B cell (primary cell): ENCODE results near the gene LECT2.

Experiments used
- EZH2 ChIP-seq: IDR thresholded peaks from 2 replicates; pipeline ENCODE4 v1.6.1; 2012; ENCODE audit warnings: borderline replicate concordance, low read depth, mild to moderate bottlenecking, moderate library complexity, low read length; ENCODE audit not compliant: insufficient read depth, poor library complexity, severe bottlenecking
- TF ChIP-seq, protein P1 (sequence below): fragments of 200-600 bp; IDR thresholded peaks from one replicate; pipeline ENCODE4 v1.8.0; 2022; ENCODE audit warnings: antibody characterized with exemption, mild to moderate bottlenecking

DNA sequence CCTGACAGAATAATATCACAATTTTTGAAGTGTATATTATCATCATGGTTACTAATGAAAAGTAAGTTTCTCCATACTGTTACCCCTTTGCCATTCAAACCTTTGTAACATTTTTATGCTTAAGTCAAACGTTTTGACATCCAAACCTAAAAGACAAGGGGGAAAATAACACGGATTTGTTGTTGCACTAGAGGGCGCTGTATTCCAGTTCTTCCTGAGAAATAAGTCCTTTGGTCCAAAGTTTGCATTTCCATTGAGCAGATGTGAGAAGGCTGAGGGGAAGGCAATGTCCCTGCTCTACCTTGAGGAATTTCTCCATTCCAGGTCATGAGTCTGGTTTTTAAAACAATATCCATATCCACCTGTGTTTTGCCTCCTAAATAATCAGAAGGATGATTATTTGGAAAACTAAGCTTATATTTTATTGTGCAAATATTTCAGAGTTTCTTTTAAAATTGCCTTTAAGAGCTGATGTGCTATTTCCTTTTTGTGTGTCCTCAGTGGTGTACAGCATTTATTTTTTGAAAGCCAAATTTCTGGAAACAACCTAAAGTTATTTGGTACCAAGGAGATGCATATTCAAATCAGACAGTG, 9.7 kb downstream of the LECT2 start:
- TF ChIP-seq EZH2: no peak
- TF ChIP-seq, protein P1, sequence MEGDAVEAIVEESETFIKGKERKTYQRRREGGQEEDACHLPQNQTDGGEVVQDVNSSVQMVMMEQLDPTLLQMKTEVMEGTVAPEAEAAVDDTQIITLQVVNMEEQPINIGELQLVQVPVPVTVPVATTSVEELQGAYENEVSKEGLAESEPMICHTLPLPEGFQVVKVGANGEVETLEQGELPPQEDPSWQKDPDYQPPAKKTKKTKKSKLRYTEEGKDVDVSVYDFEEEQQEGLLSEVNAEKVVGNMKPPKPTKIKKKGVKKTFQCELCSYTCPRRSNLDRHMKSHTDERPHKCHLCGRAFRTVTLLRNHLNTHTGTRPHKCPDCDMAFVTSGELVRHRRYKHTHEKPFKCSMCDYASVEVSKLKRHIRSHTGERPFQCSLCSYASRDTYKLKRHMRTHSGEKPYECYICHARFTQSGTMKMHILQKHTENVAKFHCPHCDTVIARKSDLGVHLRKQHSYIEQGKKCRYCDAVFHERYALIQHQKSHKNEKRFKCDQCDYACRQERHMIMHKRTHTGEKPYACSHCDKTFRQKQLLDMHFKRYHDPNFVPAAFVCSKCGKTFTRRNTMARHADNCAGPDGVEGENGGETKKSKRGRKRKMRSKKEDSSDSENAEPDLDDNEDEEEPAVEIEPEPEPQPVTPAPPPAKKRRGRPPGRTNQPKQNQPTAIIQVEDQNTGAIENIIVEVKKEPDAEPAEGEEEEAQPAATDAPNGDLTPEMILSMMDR: peak; percentile 76
